ENCODE results near the gene RHBDF1.
A peak's percentile ranks its signal among the peaks of the same experiment; 100 is the strongest.
"Not testable (repeated sequence)": the region's sequence is repeated elsewhere in the genome, so short reads cannot be mapped to it uniquely, and the experiment has no call there.

The RHBDF1 gene

DNA sequence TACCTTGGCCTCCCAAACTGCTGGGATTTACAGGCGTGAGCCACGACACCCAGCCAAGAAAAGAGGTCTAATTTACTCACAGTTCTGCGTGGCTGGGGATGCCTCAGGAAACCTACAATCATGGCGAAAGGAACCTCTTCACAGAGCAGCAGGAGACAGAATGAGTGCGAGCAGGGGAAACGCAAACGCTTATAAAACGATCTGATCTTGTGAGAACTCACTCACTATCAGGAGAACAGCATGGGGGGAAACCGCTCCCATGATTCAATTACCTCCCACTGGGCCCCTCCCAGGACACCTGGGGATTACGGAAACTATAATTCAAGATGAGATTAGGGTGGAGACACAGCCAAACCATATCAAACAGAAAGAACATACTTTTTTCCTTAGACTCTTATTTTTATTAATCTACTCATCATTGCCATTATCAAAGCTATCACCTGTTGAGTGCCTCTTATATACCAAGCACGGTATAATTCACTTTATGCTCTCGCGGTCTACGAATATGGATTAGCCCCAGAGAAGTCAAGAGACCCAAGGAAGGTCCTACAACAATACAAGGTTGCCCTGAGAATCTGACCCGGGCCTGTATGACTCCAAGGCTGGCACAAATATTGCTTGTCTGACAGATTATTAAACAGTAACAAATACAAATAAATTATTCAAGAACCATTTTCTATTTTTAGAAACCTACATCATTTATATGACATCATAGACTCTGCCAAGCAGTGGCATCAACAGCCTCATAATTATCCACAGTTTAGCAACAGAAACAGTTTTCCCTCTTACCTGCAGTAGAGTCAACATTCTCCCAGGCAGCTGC is 21.5 kb downstream of the RHBDF1 start:
- no peak for DNase-seq (ENCODE audit: low spot score)
- TF ChIP-seq, protein P1, sequence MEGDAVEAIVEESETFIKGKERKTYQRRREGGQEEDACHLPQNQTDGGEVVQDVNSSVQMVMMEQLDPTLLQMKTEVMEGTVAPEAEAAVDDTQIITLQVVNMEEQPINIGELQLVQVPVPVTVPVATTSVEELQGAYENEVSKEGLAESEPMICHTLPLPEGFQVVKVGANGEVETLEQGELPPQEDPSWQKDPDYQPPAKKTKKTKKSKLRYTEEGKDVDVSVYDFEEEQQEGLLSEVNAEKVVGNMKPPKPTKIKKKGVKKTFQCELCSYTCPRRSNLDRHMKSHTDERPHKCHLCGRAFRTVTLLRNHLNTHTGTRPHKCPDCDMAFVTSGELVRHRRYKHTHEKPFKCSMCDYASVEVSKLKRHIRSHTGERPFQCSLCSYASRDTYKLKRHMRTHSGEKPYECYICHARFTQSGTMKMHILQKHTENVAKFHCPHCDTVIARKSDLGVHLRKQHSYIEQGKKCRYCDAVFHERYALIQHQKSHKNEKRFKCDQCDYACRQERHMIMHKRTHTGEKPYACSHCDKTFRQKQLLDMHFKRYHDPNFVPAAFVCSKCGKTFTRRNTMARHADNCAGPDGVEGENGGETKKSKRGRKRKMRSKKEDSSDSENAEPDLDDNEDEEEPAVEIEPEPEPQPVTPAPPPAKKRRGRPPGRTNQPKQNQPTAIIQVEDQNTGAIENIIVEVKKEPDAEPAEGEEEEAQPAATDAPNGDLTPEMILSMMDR (IDR thresholded peaks at IDR 0.05): no peak
- no peak overlapping the region for H3K27ac ChIP-seq

DNA sequence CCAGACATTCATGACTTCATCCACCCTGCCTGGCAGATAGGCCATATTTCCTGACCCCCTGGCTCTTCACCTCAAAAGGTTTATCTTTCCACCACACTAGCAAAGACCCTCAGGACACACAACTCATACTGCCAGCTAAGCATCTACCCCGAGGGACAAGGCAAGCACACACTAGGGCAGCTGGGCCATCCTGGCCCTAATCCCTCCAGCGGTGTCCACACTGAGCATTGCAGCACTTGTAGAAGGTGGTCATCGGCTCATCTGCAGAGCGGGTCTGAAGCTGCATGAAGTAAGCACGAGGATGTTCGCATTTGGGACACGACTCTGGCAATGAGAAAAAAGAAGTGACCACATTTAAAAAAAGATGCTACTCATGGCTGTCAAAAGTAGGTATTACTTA is 25.2 kb downstream of the RHBDF1 start:
- DNase-seq (ENCODE audit: low spot score): peak; percentile 64
- Histone ChIP-seq H3K4me3 (no peak overlapping the region), H3K27ac (no peak overlapping the region)
- TF ChIP-seq, protein P1 (IDR thresholded peaks at IDR 0.05): no peak

More for the DNA sequence above, 21.5 kb downstream of the RHBDF1 start:
- no peak overlapping the region for H3K4me3 ChIP-seq

DNA sequence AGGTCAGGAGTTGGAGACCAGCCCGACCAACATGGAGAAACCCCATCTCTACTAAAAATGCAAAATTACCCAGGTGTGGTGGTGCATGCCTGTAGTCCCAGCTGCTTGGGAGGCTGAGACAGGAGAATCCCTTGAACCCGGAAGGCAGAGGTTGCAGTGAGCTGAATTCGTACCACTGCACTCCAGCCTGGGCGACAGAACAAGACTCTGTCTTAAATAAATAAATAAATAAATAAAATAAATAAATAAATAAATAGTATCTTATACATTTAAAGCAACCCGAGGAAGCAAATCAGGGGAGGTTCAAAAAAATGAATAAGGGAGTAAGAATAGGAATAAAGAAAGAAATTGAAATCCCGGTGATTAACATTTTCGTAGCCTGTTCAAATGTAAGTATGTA is 25.9 kb downstream of the RHBDF1 start:
- not testable (repeated sequence) for H3K4me3 ChIP-seq; H3K27ac ChIP-seq; DNase-seq (ENCODE audit: low spot score)

DNA sequence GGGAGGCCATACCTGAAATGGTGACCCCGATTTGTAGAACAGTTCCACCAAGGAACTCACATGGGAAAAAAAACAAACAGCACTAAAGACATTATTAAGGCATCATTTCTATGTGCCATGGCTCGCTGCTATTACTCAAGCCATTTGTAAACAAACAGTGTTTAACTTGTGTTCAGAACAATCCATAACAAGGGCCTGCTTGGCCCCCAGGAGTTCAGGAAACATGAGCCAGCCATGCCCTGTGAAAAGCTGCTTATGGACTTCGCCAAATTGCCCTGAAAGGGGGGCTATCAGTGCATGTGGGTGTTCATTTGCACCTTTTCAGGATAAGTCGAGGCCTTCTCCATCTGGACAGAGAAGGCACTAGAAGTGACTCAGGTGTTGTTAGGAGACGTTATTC is 27.0 kb downstream of the RHBDF1 start:
- H3K4me3 ChIP-seq: no peak overlapping the region

DNA sequence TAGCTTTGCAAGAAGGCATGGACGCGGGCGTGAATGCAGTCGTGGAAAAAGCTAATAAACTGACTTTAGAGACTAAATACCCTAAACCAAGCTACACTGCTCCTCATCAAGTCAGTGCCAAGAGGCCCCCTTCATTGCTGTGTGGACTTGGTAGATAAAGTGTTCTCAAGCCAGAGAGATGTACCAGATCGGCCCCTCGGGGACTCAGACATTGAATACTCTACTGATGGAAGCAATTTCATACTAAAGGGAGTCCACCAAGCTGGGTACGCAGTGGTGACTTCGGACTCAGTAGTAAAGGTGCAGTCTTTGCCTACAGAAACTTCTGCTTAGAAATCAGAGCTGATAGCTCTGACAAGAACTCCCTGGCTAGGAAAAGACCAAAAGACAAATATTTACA is 27.8 kb downstream of the RHBDF1 start:
- no peak overlapping the region for H3K4me3 ChIP-seq
- DNase-seq (ENCODE audit: low spot score): no peak
- TF ChIP-seq, protein P1 (IDR thresholded peaks at IDR 0.05): no peak
- no peak overlapping the region for H3K27ac ChIP-seq

More for the DNA sequence above, 27.0 kb downstream of the RHBDF1 start:
- H3K27ac ChIP-seq: no peak overlapping the region
- TF ChIP-seq, protein P1 (IDR thresholded peaks at IDR 0.05): no peak
- DNase-seq (ENCODE audit: low spot score): no peak

DNA sequence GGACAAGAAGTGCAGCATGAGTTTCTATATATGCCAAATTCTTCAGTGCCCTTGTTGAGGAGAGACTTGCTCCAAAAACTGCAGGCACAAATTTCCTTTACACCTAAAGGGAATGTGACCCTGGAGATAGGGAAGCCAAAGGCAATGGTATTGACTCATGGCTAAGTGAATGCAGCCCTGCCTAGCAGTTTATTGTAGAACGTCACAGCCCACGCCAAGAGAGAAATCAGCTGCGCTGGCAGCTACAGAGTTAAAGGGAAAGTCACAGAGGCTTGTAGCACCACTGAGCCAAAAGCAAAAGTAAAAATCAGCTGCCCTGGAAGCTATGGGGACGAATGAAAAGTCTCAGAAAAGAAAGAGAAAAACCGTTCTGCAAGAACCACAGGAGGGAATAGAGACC is 29.1 kb downstream of the RHBDF1 start:
- no peak overlapping the region for H3K27ac ChIP-seq
- TF ChIP-seq, protein P1 (IDR thresholded peaks at IDR 0.05): no peak
- no peak overlapping the region for H3K4me3 ChIP-seq
- no peak for DNase-seq (ENCODE audit: low spot score)

DNA sequence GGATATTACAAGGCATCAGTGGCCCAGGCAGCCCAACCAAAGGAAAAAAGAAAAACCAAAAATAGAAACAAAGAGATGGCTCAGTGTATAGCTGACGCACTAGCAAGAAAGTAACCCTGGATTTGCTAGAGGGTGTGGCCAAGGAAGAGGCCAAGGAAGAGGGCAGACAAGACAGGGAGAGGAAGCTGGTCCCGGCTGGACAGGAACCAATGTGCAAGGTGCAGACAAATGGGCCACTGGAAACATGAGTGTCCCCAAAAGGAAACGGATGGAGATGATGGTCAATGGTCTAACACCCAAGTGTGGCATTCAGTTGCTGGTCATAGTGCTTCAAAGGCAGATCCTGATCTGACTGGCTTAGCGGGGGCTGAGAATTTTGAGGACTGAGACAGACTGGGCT is 29.7 kb downstream of the RHBDF1 start:
- Histone ChIP-seq H3K4me3 (no peak overlapping the region), H3K27ac (no peak overlapping the region)
- DNase-seq (ENCODE audit: low spot score): no peak
- TF ChIP-seq, protein P1 (IDR thresholded peaks at IDR 0.05): no peak
